PC-9 (cell line): Measurements from ENCODE around the gene ARHGAP10. TPM values are rescaled to one million over a fixed set of nuclear protein-coding genes. Genes with fewer than 3 reads are reported as not detected.

Source experiments
- BruUV-seq: library from RNA; stranded (reverse); fragments of 400-500 nt; replicated peaks from 2 replicates; lab custom pipeline; 2021; lab: Mats Ljungman, UMichigan
- CTCF ChIA-PET: fragments of 300-600 bp; sonication (Branson Sonifier 250); formaldehyde crosslinking; loops from one replicate; lab custom pipeline; 2022; ENCODE audit warnings: antibody characterized with exemption; lab: Charles Lee
- POLR2A ChIA-PET: fragments of 300-600 bp; sonication (Branson Sonifier 250); formaldehyde crosslinking; loops from one replicate; lab custom pipeline; 2022; ENCODE audit warnings: antibody characterized with exemption; ENCODE audit not compliant: unreplicated experiment; lab: Charles Lee
- DNase-seq, 2 experiments: peaks; one replicate each; pipeline versions ENCODE4 v3.0.0 to v3.0.0-alpha.2; 2015 to 2022; ENCODE audit warnings: mixed read lengths in 1 of 2
- H2AFZ ChIP-seq: fragments of 200-600 bp; sonication (generic); 2 replicates; pipeline ENCODE4 v1.8.1; 2017; ENCODE audit warnings: antibody characterized with exemption
- H3F3A ChIP-seq: fragments of 200-600 bp; sonication (generic); 2 replicates; pipeline ENCODE4 v1.8.1; 2017; ENCODE audit warnings: antibody characterized with exemption, mild to moderate bottlenecking, low read depth; ENCODE audit not compliant: insufficient read depth
- H3K27ac ChIP-seq: fragments of 200-600 bp; sonication (generic); 2 replicates; pipeline ENCODE4 v1.6.1; 2016; ENCODE audit warnings: mixed run types
- H3K27me3 ChIP-seq: fragments of 200-600 bp; sonication (generic); 2 replicates; pipeline ENCODE4 v1.6.1; 2016; ENCODE audit warnings: low read depth, mixed run types; ENCODE audit not compliant: insufficient read depth
- H3K36me3 ChIP-seq: fragments of 200-600 bp; sonication (generic); 2 replicates; pipeline ENCODE4 v1.6.1; 2016; ENCODE audit warnings: low read depth, mixed run types
- H3K4me1 ChIP-seq: fragments of 200-600 bp; sonication (generic); replicated peaks from 2 replicates; pipeline ENCODE4 v1.6.1; 2016; ENCODE audit warnings: mixed run types; ENCODE audit not compliant: insufficient read depth
- H3K4me2 ChIP-seq: fragments of 200-600 bp; sonication (generic); 2 replicates; pipeline ENCODE4 v1.6.1; 2017; ENCODE audit warnings: mixed run types
- H3K4me3 ChIP-seq: fragments of 200-600 bp; sonication (generic); 2 replicates; pipeline ENCODE4 v1.6.1; 2016; ENCODE audit warnings: mixed run types
- H3K79me2 ChIP-seq: fragments of 200-600 bp; sonication (generic); 2 replicates; pipeline ENCODE4 v1.6.1; 2017; ENCODE audit warnings: low read depth, mixed run types
- H3K9me2 ChIP-seq: fragments of 200-600 bp; sonication (generic); 2 replicates; pipeline ENCODE4 v1.8.1; 2017; ENCODE audit warnings: mild to moderate bottlenecking; ENCODE audit not compliant: insufficient read depth
- H3K9me3 ChIP-seq: fragments of 200-600 bp; sonication (generic); 2 replicates; pipeline ENCODE4 v1.8.1; 2016; ENCODE audit warnings: low read depth; ENCODE audit not compliant: insufficient read depth
- H4K20me1 ChIP-seq: fragments of 200-600 bp; sonication (generic); 2 replicates; pipeline ENCODE4 v1.8.1; 2017; ENCODE audit not compliant: insufficient read depth
- EZH2 ChIP-seq: fragments of 200-600 bp; sonication (generic); IDR thresholded peaks from 2 replicates; pipeline ENCODE4 v1.8.0; 2017; ENCODE audit warnings: antibody characterized with exemption, low read depth
- intact Hi-C: fragments of 100-400 bp; cut with micrococcal nuclease; formaldehyde crosslinking; loops from one replicate; pipeline ENCODE4 v1.10.0; 2022; ENCODE audit not compliant: unreplicated experiment
- total RNA-seq: library from RNA; stranded (reverse); gene quantifications from 2 replicates; pipeline ENCODE4 v1.2.3, GENCODE V29; 2021
- TF ChIP-seq, protein P1 (sequence below): fragments of 200-600 bp; sonication (generic); conservative IDR thresholded peaks from 2 replicates; pipeline ENCODE4 v1.6.1; 2017; ENCODE audit warnings: mixed run types, antibody characterized with exemption, mild to moderate bottlenecking, moderate library complexity

Gene ARHGAP10
- total RNA-seq, 1 experiment from 2014 or later: 27.5 TPM

DNA sequence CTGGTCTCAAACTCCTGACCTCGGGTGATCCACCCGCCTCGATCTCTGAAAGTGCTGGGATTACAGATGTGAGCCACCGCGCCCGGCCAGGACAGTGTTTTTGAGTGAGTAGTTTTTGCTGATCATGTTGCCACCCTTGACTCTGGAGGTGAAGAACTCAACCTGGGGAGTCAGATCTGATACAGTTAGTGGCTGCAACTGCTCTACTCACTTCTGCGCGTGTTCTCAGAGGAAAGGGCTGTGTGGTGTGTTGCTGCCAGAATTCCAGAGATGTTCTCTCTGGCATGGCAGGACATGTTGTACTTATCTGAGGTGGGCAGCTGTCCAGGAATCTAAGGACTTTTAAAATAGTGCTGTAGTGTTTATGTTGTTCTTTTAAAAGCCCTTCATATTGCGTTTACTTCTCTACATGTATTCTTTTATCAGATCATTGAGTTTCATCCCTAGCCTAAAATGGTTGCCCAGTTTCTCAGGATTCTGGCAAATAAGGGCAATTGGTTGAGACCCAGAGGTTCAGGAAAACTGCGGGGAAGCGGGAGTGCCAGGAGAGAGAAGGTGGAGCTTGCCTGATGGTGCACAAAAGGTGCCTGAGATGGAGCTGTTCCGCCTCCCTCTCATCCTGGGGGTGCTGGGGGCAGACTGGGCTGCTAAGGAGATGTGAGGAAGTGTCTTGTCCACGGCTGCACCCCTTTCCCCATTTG is 97.7 kb downstream of the ARHGAP10 start:
- no peak for TF ChIP-seq EZH2
- Histone ChIP-seq H3K9me3 (no peaks in the 10 kb centered on the region), H3K79me2 (peaks cover 16% of the 10 kb centered on the region), H4K20me1 (no peaks in the 10 kb centered on the region), H3K4me2 (peak overlapping the region; percentile 64), H3K27me3 (no peaks in the 10 kb centered on the region), H3K4me1 (peaks cover 42% of the 10 kb centered on the region), H3K4me3 (no peak overlapping the region), H3F3A (peaks cover 33% of the 10 kb centered on the region), H2AFZ (no peak overlapping the region), H3K27ac (peak overlapping the region; percentile 94), H3K36me3 (no peaks in the 10 kb centered on the region), H3K9me2 (no peaks in the 10 kb centered on the region)
- POLR2A ChIA-PET: interaction anchor here (0.7 kb wide), 2 partner anchors 37 to 737 kb away, joined by 3 to 10 read pairs; no protein-coding TSS in a partner anchor
- CTCF ChIA-PET: no interaction called here
- intact Hi-C loops: loop anchor here (2.0 to 5.0 kb wide), 2 partner anchors 43 to 52 kb away; no protein-coding TSS in a partner anchor
- DNase-seq: no peak
- BruUV-seq: no TSS peak

DNA sequence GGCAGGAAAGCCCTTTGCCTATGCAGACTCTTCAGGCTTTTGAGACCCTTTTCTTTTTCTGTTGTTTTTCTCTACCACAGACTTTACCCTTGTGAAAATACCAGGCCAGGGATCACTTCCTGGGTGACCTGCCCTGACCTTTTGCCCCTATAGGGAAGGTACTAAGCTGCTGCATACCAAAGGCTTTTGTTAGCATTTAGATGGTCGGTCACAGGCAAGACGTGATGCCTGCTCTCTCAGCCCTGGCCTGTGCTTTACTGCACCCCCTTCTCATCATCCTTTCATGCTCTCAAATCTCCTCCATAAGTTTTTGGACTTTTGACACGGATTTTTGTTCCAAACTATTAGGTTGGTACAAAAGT is 98.2 kb downstream of the ARHGAP10 start:
- Histone ChIP-seq H3K9me2 (no peaks in the 10 kb centered on the region), H4K20me1 (no peaks in the 10 kb centered on the region), H3K79me2 (peaks cover 16% of the 10 kb centered on the region), H3K4me2 (peak overlapping the region; percentile 64), H3K9me3 (no peaks in the 10 kb centered on the region), H2AFZ (no peak overlapping the region), H3K27ac (peak overlapping the region; percentile 94), H3F3A (peaks cover 33% of the 10 kb centered on the region), H3K4me3 (no peak overlapping the region), H3K4me1 (peaks cover 42% of the 10 kb centered on the region), H3K36me3 (no peaks in the 10 kb centered on the region), H3K27me3 (no peaks in the 10 kb centered on the region)
- no peak for DNase-seq
- TF ChIP-seq, protein P1, sequence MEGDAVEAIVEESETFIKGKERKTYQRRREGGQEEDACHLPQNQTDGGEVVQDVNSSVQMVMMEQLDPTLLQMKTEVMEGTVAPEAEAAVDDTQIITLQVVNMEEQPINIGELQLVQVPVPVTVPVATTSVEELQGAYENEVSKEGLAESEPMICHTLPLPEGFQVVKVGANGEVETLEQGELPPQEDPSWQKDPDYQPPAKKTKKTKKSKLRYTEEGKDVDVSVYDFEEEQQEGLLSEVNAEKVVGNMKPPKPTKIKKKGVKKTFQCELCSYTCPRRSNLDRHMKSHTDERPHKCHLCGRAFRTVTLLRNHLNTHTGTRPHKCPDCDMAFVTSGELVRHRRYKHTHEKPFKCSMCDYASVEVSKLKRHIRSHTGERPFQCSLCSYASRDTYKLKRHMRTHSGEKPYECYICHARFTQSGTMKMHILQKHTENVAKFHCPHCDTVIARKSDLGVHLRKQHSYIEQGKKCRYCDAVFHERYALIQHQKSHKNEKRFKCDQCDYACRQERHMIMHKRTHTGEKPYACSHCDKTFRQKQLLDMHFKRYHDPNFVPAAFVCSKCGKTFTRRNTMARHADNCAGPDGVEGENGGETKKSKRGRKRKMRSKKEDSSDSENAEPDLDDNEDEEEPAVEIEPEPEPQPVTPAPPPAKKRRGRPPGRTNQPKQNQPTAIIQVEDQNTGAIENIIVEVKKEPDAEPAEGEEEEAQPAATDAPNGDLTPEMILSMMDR: no peak
- TF ChIP-seq EZH2: no peak
- no TSS peak for BruUV-seq
- ChIA-PET CTCF (no interaction called here), POLR2A (interaction anchor here (0.7 kb wide), 1 partner anchor 38 kb away, joined by 3 read pairs; no protein-coding TSS in a partner anchor)
- intact Hi-C loops: loop anchor here (2.0 to 5.0 kb wide), 2 partner anchors 43 to 53 kb away; no protein-coding TSS in a partner anchor

DNA sequence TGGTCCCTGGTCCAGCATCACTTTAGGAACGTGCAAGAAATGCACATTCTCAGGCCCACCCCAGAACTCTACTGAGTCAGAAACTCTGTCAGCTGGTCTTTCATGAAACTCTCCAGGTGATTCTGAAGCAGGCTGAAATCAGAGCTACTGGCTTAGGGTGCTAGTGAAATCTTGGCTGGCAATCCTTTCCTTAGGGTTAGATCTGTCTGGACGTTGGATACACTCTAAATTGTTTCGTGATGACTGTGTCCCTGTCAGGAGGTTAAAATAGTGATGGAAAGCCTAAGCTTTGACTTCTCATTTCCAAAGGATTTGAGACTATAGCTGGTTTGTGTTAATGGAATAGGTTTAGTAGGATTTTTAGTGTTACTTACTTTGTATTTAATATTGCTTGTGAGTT is 99.1 kb downstream of the ARHGAP10 start:
- Histone ChIP-seq H3K36me3 (no peaks in the 10 kb centered on the region), H3K79me2 (peaks cover 16% of the 10 kb centered on the region), H3K27ac (peak overlapping the region; percentile 94), H3F3A (peaks cover 33% of the 10 kb centered on the region), H3K9me3 (no peaks in the 10 kb centered on the region), H3K9me2 (no peaks in the 10 kb centered on the region), H3K4me3 (no peak overlapping the region), H4K20me1 (no peaks in the 10 kb centered on the region), H2AFZ (no peak overlapping the region), H3K4me2 (peak overlapping the region; percentile 64), H3K27me3 (no peaks in the 10 kb centered on the region), H3K4me1 (peaks cover 42% of the 10 kb centered on the region)
- DNase-seq: peak; percentile 14 to 68
- TF ChIP-seq, protein P1: no peak
- no peak for TF ChIP-seq EZH2
- intact Hi-C loops: loop anchor here (1.0 to 5.0 kb wide), 5 partner anchors 41 to 117 kb away; no protein-coding TSS in a partner anchor
- CTCF ChIA-PET: interaction anchor here (0.5 kb wide), 1 partner anchor 99 kb away, joined by 9 read pairs; the partner anchor contains the start of gene ARHGAP10
- no TSS peak for BruUV-seq
- POLR2A ChIA-PET: no interaction called here
